Measurements from ENCODE around the gene TMPRSS3.
A peak's percentile ranks its signal among the peaks of the same experiment; 100 is the strongest.

Gene TMPRSS3

DNA sequence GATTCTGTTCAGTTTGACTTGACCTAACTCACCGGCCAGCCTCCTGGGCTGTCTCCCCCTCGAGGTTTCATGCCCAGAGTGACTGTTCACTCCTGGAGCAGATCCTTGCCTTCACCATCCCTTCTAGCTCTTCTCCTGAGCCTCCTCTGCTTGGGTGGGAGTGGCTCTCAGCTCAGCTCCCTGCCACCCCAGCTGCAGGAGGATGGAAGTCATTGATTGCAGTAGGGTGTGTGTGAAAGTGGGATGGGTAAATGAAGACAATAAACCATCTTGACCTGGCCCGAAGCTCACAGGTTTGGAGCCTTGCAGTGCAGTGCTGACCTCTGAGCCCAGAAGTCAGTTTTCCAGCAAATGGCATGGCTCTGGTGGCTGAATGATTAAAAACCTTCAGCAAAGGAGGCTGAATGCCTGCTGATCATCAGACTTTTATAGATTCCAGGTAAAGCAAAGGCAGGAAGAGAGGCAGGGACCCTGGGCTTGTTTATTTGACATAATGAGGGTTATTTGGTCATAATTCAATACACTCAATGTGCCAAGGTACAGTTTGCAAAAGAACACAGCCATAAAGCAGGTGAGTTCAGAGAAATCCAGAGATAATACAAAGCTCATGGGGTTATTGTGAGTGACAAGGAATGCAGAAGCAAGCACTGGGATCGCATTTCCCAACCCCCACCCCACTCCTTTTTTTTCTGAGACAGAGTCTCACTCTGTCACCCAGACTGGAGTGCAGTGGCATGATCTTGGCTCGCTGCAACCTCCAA, 63.1 kb downstream of the TMPRSS3 start:
- no peak for DNase-seq (ENCODE audit: low read depth)
- TF ChIP-seq, protein P1, sequence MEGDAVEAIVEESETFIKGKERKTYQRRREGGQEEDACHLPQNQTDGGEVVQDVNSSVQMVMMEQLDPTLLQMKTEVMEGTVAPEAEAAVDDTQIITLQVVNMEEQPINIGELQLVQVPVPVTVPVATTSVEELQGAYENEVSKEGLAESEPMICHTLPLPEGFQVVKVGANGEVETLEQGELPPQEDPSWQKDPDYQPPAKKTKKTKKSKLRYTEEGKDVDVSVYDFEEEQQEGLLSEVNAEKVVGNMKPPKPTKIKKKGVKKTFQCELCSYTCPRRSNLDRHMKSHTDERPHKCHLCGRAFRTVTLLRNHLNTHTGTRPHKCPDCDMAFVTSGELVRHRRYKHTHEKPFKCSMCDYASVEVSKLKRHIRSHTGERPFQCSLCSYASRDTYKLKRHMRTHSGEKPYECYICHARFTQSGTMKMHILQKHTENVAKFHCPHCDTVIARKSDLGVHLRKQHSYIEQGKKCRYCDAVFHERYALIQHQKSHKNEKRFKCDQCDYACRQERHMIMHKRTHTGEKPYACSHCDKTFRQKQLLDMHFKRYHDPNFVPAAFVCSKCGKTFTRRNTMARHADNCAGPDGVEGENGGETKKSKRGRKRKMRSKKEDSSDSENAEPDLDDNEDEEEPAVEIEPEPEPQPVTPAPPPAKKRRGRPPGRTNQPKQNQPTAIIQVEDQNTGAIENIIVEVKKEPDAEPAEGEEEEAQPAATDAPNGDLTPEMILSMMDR (IDR thresholded peaks at IDR 0.05; ENCODE audit: insufficient read depth, low read depth, low read length, missing control alignments) = no peak
- H3K4me3 ChIP-seq (ENCODE audit: low read depth, low read length) = no peak overlapping the region

DNA sequence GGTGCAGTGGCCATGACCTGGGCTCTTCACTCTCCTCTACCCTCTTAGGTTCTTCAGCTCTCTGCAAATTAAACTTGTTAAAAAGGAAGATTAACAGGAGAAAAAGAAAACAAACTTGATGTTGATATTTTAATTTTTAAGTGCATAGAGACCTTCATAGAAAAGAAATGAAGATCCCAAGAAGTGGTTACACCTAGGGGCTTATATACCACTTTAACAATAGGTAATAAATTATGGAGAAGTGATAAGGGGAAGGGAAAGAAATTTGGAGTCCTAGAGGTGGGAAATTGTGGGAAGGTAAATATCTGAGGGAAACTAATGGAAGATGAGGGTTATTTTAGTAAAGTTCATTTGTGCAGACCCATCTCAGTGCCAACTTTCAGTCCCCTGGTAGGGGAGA, 64.2 kb downstream of the TMPRSS3 start:
- no peak for DNase-seq (ENCODE audit: low read depth)
- TF ChIP-seq, protein P1 (IDR thresholded peaks at IDR 0.05; ENCODE audit: insufficient read depth, low read depth, low read length, missing control alignments) = no peak

DNA sequence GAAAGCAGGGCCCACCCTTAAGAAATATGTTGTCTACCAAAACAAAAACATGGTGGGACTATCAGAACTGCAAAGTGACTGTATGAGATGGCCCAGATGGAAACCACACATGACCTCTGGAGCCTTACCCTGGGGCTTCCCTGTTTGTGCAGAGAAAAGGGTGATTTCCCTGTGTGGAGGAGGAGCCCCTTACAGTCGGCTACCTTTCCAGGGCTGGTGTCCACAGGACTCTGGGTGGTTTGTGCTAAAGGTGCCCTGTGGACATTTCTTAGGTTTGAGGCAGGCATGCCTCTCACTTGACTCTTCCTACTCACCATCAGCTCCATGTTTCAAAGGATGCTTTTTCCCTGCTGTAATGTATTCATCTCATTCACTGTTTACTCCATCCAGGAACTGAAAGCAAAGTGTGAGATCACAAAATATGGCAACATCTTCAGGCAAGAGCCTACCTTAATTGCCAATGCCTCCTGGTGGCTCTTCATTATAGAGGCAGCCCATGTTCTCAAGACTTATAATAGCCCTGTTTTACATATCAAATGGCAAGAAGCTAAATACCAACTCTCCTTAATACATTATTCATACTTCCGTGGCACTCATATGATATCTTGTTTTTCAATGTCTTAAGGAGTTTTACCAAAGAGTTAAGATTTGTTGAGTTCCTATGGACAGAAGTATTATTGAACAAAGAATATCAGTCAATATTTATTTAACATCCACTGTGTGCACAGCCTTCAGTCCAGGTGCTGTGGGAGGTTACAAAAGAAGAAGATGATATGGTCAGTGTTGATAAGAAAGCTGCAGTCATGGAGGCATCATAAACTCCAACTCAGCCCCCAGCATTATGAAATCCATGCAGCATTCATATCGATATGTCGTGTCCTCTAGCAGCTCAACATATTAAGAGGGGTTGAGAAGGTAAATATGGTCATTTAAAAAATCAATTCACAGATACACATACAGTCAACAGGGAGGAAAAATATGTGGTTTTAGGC, 65.2 kb downstream of the TMPRSS3 start:
- no peak overlapping the region for H3K4me3 ChIP-seq (ENCODE audit: low read depth, low read length)
- TF ChIP-seq, protein P1 (IDR thresholded peaks at IDR 0.05; ENCODE audit: insufficient read depth, low read depth, low read length, missing control alignments) = no peak
- DNase-seq (ENCODE audit: low read depth) = peak; percentile 44

More for the DNA sequence above, 64.2 kb downstream of the TMPRSS3 start:
- H3K4me3 ChIP-seq (ENCODE audit: low read depth, low read length) = no peak overlapping the region

DNA sequence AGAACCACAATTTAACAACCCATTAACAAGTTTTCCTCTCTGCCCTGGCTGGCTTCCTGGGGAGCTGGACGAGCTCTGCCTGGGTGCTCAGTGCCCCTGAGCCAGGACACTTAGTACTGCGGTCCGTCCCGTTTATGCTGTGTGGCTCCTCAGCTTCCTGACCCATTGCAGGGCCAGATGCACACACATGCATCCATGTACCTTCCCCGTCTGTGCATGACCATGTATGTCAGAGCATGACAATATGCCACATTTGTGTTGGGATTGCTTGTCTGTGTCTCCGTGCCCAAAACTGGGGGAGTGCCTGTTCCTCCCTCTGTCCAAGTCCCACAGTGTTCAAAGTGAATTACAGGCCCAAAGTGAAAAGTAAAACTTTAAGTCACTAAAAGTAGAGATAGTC, 71.0 kb downstream of the TMPRSS3 start:
- DNase-seq (ENCODE audit: low read depth) = no peak
- TF ChIP-seq, protein P1 (IDR thresholded peaks at IDR 0.05; ENCODE audit: insufficient read depth, low read depth, low read length, missing control alignments) = no peak
- no peak overlapping the region for H3K4me3 ChIP-seq (ENCODE audit: low read depth, low read length)
